T-cell (primary cell): Measurements from ENCODE around the gene TMEM259. TPM values are rescaled to one million over a fixed set of nuclear protein-coding genes. Genes with fewer than 3 reads are reported as not detected.
A peak's percentile ranks its signal among the peaks of the same experiment; 100 is the strongest.

Experiments used
- ATAC-seq, 4 experiments: fragments of 200-7000 bp in 3 of 4; fragments of 150-1000 bp in 1 of 4; cut with Tn5 transposase; replicated peaks in 1 of 4; 1 replicate in 3 of 4; 2 replicates in 1 of 4; pipeline ENCODE4 v1.10.0; 2021; ENCODE audit warnings: moderate library complexity in 3 of 4, mild to moderate bottlenecking in 2 of 4, moderate number of reproducible peaks in 1 of 4
- CTCF ChIA-PET, 2 donors: fragments of 300-600 bp; sonication (Branson Sonifier 250); formaldehyde crosslinking; loops; one replicate each; lab custom pipeline; 2022; ENCODE audit warnings: antibody characterized with exemption in 2 of 2; lab: Charles Lee
- POLR2A ChIA-PET, 2 donors: fragments of 300-600 bp; sonication (Branson Sonifier 250); formaldehyde crosslinking; loops; one replicate each; lab custom pipeline; 2022; ENCODE audit warnings: antibody characterized with exemption in 2 of 2; lab: Charles Lee
- DNase-seq, 35 experiments: peaks; one replicate each; pipeline versions ENCODE4 v3.0.0 to v3.0.0-alpha.2; 2013 to 2023
- H3K27ac ChIP-seq: one replicate; pipeline ENCODE4 v1.5.1; 2013; ENCODE audit warnings: low read length
- H3K27me3 ChIP-seq, 2 experiments: replicated peaks in 1 of 2; 1 replicate in 1 of 2; 2 replicates in 1 of 2; pipeline versions ENCODE4 v1.6.1 to v1.7.0; 2013; ENCODE audit warnings: low read length in 1 of 2, mixed read lengths in 1 of 2; ENCODE audit not compliant: control insufficient read depth in 2 of 2, insufficient read depth in 2 of 2; ENCODE audit errors: extremely low read depth in 1 of 2
- H3K36me3 ChIP-seq, 2 donors: 1 replicate in 1 of 2; 2 replicates in 1 of 2; pipeline versions ENCODE4 v1.6.1 to v1.7.0; 2013; ENCODE audit warnings: low read length in 1 of 2; ENCODE audit not compliant: control insufficient read depth in 2 of 2, insufficient read depth in 1 of 2; ENCODE audit errors: extremely low read depth in 1 of 2
- H3K4me1 ChIP-seq, 2 experiments: 1 replicate in 1 of 2; 2 replicates in 1 of 2; pipeline versions ENCODE4 v1.6.1 to v1.7.0; 2013; ENCODE audit warnings: low read length in 2 of 2, mixed read lengths in 1 of 2; ENCODE audit not compliant: insufficient read depth in 2 of 2, control insufficient read depth in 1 of 2; ENCODE audit errors: extremely low read depth in 1 of 2
- H3K4me3 ChIP-seq, 2 donors: 1 replicate in 1 of 2; 2 replicates in 1 of 2; pipeline versions ENCODE4 v1.5.1 to v1.7.0; 2013; ENCODE audit warnings: mild to moderate bottlenecking in 2 of 2, low read length in 1 of 2, moderate library complexity in 1 of 2; ENCODE audit not compliant: control insufficient read depth in 1 of 2; ENCODE audit errors: extremely low read depth in 1 of 2
- H3K9me3 ChIP-seq: 2 replicates; pipeline ENCODE4 v1.7.0; 2013
- H3K27ac Mint-ChIP-seq, 2 donors: one replicate each; pipeline ENCODE4 v1.8.0; 2020 to 2021; ENCODE audit warnings: mild to moderate bottlenecking in 2 of 2, mixed read lengths in 2 of 2
- H3K27me3 Mint-ChIP-seq, 2 donors: one replicate each; pipeline ENCODE4 v1.8.0; 2021 to 2022; ENCODE audit warnings: mixed read lengths in 2 of 2
- H3K36me3 Mint-ChIP-seq: one replicate; pipeline ENCODE4 v1.8.0; 2021; ENCODE audit warnings: mixed read lengths
- H3K4me1 Mint-ChIP-seq, 3 donors: one replicate each; pipeline ENCODE4 v1.8.0; 2020 to 2022; ENCODE audit warnings: mixed read lengths in 3 of 3, mild to moderate bottlenecking in 1 of 3
- H3K4me3 Mint-ChIP-seq, 3 donors: one replicate each; pipeline ENCODE4 v1.8.0; 2020 to 2022; ENCODE audit warnings: mild to moderate bottlenecking in 3 of 3, mixed read lengths in 3 of 3, moderate library complexity in 3 of 3
- H3K9me3 Mint-ChIP-seq, 3 donors: one replicate each; pipeline ENCODE4 v1.8.0; 2020 to 2022; ENCODE audit warnings: mixed read lengths in 3 of 3
- WGBS: methylation state at CpG from one replicate; pipeline ENCODE4 v1.1.5; 2013; ENCODE audit warnings: missing lambda C conversion rate; ENCODE audit not compliant: insufficient coverage; 5-methylcytosine and 5-hydroxymethylcytosine counted together
- total RNA-seq, 35 experiments: library from RNA in 6 of 35; stranded (reverse) in 6 of 35; fragments of 120-200 nt in 1 of 35; gene quantifications; one replicate each; pipeline versions ENCODE4 v1.2.1 to v1.2.4 and lab custom pipeline; 2013 to 2026

Gene TMEM259
- total RNA-seq, 5 donors from 2014 or later (not counting 1 experiment from before 2014, with no cell fraction given) = 319 to 423 (median 372) TPM

DNA sequence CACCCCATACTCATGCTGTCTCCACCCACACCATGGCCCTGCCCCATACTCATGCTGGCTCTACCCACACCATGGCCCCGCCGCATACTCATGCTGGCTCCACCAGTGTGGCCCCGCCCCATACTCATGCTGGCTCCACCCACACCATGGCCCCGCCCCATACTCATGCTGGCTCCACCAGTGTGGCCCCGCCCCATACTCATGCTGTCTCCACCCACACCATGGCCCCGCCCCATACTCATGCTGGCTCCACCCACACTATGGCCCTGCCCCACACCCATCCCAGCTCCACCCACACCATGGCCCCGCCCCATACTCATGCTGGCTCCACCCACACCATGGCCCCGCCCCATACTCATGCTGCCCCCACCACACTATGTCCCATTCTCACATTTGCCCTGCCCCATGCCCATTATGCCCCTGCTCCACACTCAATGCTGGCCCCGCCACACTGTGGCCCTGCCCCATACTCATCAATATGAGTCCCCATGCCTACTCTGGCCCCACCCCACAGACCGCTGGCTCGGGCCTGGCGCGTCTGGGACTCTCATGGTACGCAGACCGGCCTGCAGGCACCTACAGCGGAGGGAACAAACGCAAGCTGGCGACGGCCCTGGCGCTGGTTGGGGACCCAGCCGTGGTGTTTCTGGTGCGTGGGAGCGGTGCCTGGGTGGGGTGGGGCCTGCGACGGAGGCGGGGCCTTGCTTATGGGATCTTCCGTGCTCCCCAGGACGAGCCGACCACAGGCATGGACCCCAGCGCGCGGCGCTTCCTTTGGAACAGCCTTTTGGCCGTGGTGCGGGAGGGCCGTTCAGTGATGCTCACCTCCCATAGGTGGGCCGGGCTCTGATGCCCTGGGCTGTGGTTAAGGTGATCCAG is 42.3 kb upstream of the TMEM259 start:
- Mint-ChIP-seq H3K27ac (peak overlapping the region in 1 of 2 donors; percentile 16), H3K4me1 (peaks cover 24 to 30% (median 26%) of the 10 kb centered on the region in 3 donors), H3K36me3 (peaks cover 3% of the 10 kb centered on the region), H3K9me3 (no peaks in the 10 kb centered on the region), H3K4me3 (peak overlapping the region in 1 of 3 donors; percentile 16), H3K27me3 (no peaks in the 10 kb centered on the region)
- ChIA-PET POLR2A (no interaction called here), CTCF (no interaction called here)
- Histone ChIP-seq H3K4me1 (peaks cover 13 to 48% of the 10 kb centered on the region in 2 experiments), H3K4me3 (no peak overlapping the region), H3K36me3 (peaks cover 3 to 8% of the 10 kb centered on the region in 2 donors), H3K9me3 (no peaks in the 10 kb centered on the region), H3K27me3 (no peaks in the 10 kb centered on the region), H3K27ac (no peak overlapping the region)
- 95% methylated on average over 23 of the region's 37 CpGs for WGBS
- DNase-seq (peak in 32 of 35 experiments; percentile 47 to 80 (median 71)), ATAC-seq (no peak)

DNA sequence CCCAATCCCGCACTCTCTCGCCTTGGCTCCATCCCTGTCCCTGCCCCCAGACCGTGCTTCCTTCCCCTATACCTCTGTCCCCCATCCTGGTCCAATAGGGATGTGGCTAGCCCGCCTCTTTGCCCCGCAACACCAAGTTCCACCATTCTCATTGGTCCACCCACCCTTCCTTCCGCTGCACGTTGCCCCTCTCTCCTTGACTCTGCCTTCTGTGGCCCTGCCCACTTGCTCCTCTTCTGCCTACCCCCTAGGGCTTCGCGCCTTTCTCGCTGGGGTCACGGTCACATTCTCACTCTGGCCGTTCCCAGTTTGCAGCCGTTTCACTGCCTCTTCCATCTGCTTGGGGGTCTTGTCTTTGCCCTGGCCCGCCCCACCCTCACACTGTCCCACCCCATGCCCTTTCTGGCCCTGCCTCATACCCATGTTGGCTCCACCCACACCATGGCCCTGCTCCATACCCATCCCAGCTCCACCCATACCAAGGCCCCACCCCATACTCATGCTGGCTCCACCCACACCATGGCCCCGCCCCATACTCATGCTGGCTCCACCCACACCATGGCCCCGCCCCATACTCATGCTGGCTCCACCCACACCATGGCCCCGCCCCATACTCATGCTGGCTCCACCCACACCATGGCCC is 41.6 kb upstream of the TMEM259 start:
- Mint-ChIP-seq H3K36me3 (peaks cover 7% of the 10 kb centered on the region), H3K27ac (no peak overlapping the region), H3K9me3 (no peaks in the 10 kb centered on the region), H3K4me3 (no peak overlapping the region), H3K4me1 (peaks cover 31 to 37% (median 34%) of the 10 kb centered on the region in 3 donors), H3K27me3 (no peaks in the 10 kb centered on the region)
- Histone ChIP-seq H3K27ac (no peak overlapping the region), H3K9me3 (no peaks in the 10 kb centered on the region), H3K36me3 (peaks cover 3 to 7% of the 10 kb centered on the region in 2 donors), H3K4me1 (peaks cover 13 to 54% of the 10 kb centered on the region in 2 experiments), H3K4me3 (no peak overlapping the region), H3K27me3 (no peaks in the 10 kb centered on the region)
- DNase-seq = peak in 1 of 35 experiments; percentile 40
- WGBS = 93% methylated on average over 15 of the region's 17 CpGs
- ATAC-seq = no peak
- ChIA-PET CTCF (no interaction called here), POLR2A (no interaction called here)

DNA sequence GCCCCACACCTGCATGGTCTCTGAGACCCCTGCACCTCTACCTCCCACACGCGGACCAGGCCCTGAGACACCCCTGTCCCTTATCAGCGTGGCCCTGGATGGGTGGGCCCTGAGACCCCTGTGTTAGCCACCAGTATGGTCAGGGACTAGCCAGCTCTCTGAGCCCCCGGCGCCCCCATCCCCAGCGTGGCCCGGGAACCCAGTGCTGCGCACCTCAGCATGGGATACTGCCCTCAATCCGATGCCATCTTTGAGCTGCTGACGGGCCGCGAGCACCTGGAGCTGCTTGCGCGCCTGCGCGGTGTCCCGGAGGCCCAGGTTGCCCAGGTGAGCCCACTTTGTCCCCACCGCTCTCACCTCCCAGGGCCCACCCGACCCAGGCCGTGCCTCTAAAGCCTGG is 41.1 kb upstream of the TMEM259 start:
- peaks cover 3 to 7% of the 10 kb centered on the region in 2 donors for H3K36me3 ChIP-seq
- ChIA-PET POLR2A (interaction anchor here in 1 of 2 donors (0.7 kb wide), 1 partner anchor 29 kb away, joined by 9 read pairs; no protein-coding TSS in a partner anchor), CTCF (no interaction called here)
- no peaks in the 10 kb centered on the region for H3K27me3 Mint-ChIP-seq
- H3K4me3 Mint-ChIP-seq = no peak overlapping the region
- no peaks in the 10 kb centered on the region for H3K9me3 ChIP-seq
- ATAC-seq (no peak), DNase-seq (no peak)
- H3K36me3 Mint-ChIP-seq = peaks cover 12% of the 10 kb centered on the region
- H3K27ac Mint-ChIP-seq = no peak overlapping the region
- H3K27ac ChIP-seq = no peak overlapping the region
- no peaks in the 10 kb centered on the region for H3K9me3 Mint-ChIP-seq
- H3K4me1 ChIP-seq = peaks cover 13 to 59% of the 10 kb centered on the region in 2 experiments
- peaks cover 37 to 43% (median 39%) of the 10 kb centered on the region in 3 donors for H3K4me1 Mint-ChIP-seq
- no peak overlapping the region for H3K4me3 ChIP-seq
- WGBS = over 99% methylated on average over 18 of the region's 20 CpGs
- H3K27me3 ChIP-seq = no peaks in the 10 kb centered on the region

DNA sequence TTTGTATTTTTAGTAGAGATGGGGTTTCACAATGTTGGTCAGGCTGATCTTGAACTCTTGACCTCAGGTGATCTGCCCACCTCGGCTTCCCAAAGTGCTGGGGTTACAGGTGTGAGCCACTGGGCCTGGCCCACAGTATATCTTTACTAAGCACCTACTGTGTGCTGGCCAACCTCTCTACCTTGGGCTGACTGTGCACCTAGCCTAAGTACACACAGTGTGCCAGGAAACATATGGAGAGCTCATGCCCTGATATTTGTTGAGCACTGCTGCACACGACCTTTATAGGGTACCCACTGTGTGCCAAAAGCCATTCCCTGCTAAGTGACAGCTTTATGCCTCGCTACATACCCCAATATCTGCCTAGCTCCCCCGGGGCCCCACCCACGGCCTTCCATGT is 39.8 kb upstream of the TMEM259 start:
- Mint-ChIP-seq H3K36me3 (peaks cover 22% of the 10 kb centered on the region), H3K27ac (no peak overlapping the region), H3K27me3 (no peaks in the 10 kb centered on the region), H3K4me1 (peaks cover 32 to 42% (median 40%) of the 10 kb centered on the region in 3 donors), H3K9me3 (no peaks in the 10 kb centered on the region), H3K4me3 (no peak overlapping the region)
- DNase-seq (no peak), ATAC-seq (no peak)
- CTCF ChIA-PET = no interaction called here
- Histone ChIP-seq H3K9me3 (no peaks in the 10 kb centered on the region), H3K27me3 (no peaks in the 10 kb centered on the region), H3K36me3 (peaks cover 11 to 14% of the 10 kb centered on the region in 2 donors), H3K4me3 (no peak overlapping the region), H3K27ac (no peak overlapping the region), H3K4me1 (peaks cover 4 to 51% of the 10 kb centered on the region in 2 experiments)
- WGBS = 85% methylated on average over 4 of the region's 5 CpGs
- POLR2A ChIA-PET = interaction anchor here (0.6 kb wide), 2 partner anchors 24 to 182 kb away, joined by 3 to 4 read pairs; no protein-coding TSS in a partner anchor

DNA sequence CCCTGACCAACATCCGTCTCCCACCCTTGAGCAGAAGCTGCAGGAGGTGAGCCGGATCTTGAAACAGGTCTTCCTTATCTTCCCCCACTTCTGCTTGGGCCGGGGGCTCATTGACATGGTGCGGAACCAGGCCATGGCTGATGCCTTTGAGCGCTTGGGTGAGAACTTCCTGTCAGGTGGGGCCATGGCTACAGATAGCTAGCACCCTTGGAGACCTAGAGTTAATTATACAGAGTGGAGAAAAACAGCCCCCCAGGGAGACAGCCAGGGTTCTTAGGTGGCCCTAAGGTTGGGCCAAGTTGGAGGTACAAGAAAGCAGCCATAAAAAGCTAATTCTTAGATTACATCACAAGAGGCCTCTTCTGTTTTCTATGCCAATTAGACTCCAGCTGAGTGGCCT is 37.2 kb upstream of the TMEM259 start:
- peak in 3 of 4 experiments; percentile 34 to 48 (median 42) for ATAC-seq
- POLR2A ChIA-PET = interaction anchor here in 1 of 2 donors (0.6 kb wide), 1 partner anchor 810 kb away, joined by 3 read pairs; no protein-coding TSS in a partner anchor
- CTCF ChIA-PET = interaction anchor here in 1 of 2 donors (0.6 kb wide), 1 partner anchor 1683 kb away, joined by 3 read pairs; no protein-coding TSS in a partner anchor
- peak in 1 of 35 experiments; percentile 39 for DNase-seq
- Histone ChIP-seq H3K27me3 (no peaks in the 10 kb centered on the region), H3K4me1 (peaks cover 0 to 25% of the 10 kb centered on the region in 2 experiments), H3K4me3 (no peak overlapping the region), H3K9me3 (no peaks in the 10 kb centered on the region), H3K36me3 (peaks cover 20 to 27% of the 10 kb centered on the region in 2 donors), H3K27ac (peak overlapping the region; percentile 41)
- Mint-ChIP-seq H3K4me1 (peaks cover 19 to 25% (median 25%) of the 10 kb centered on the region in 3 donors), H3K4me3 (peak overlapping the region in 1 of 3 donors; percentile 40), H3K9me3 (no peaks in the 10 kb centered on the region), H3K27me3 (no peaks in the 10 kb centered on the region), H3K36me3 (peaks cover 29% of the 10 kb centered on the region), H3K27ac (peak overlapping the region; percentile 73 to 95)
- WGBS = no CpG with 5 or more reads among the region's 5 CpGs
